OCI-LY7 (cell line): ENCODE data around the gene DDAH1. TPM values are rescaled to one million over a fixed set of nuclear protein-coding genes. Genes with fewer than 3 reads are reported as not detected.

Source experiments
- BruUV-seq: library from RNA; stranded (reverse); fragments of 400-500 nt; replicated peaks from 2 replicates; lab custom pipeline; 2021; lab: Mats Ljungman, UMichigan
- CTCF ChIA-PET: fragments of 300-600 bp; sonication (Branson Sonifier 250); formaldehyde crosslinking; loops from one replicate; lab custom pipeline; 2022; ENCODE audit warnings: antibody characterized with exemption; ENCODE audit not compliant: unreplicated experiment; lab: Charles Lee
- POLR2A ChIA-PET: fragments of 300-600 bp; sonication (Branson Sonifier 250); formaldehyde crosslinking; loops from one replicate; lab custom pipeline; 2022; ENCODE audit warnings: antibody characterized with exemption; lab: Charles Lee
- DNase-seq: peaks from one replicate; pipeline ENCODE4 v3.0.0-alpha.2; 2015; ENCODE audit warnings: low spot score
- H2AFZ ChIP-seq: fragments of 200-600 bp; sonication (generic), shearing (Covaris generic); 2 replicates; pipeline ENCODE4 v1.6.1; 2014; ENCODE audit warnings: mild to moderate bottlenecking, antibody characterized with exemption, low read length, moderate library complexity
- H3K27ac ChIP-seq: fragments of 200-600 bp; sonication (generic); 2 replicates; pipeline ENCODE4 v1.5.1; 2014; ENCODE audit warnings: mixed run types, low read depth, mild to moderate bottlenecking, moderate library complexity, low read length, inconsistent platforms; ENCODE audit not compliant: poor library complexity, severe bottlenecking
- H3K36me3 ChIP-seq: fragments of 200-600 bp; sonication (generic); 2 replicates; pipeline ENCODE4 v1.6.1; 2014; ENCODE audit warnings: mild to moderate bottlenecking, antibody characterized with exemption, low read length, moderate library complexity, mixed read lengths; ENCODE audit not compliant: insufficient read depth
- H3K4me1 ChIP-seq: fragments of 200-600 bp; sonication (generic); 2 replicates; pipeline ENCODE4 v1.5.1; 2014; ENCODE audit warnings: mild to moderate bottlenecking, low read length; ENCODE audit not compliant: insufficient read depth, poor library complexity, severe bottlenecking
- H3K4me2 ChIP-seq: fragments of 200-600 bp; sonication (generic); 2 replicates; pipeline ENCODE4 v1.6.1; 2014; ENCODE audit warnings: mild to moderate bottlenecking, low read length
- H3K4me3 ChIP-seq: fragments of 200-600 bp; sonication (generic); 2 replicates; pipeline ENCODE4 v1.5.1; 2014; ENCODE audit warnings: mild to moderate bottlenecking, low read depth, low read length; ENCODE audit not compliant: poor library complexity, severe bottlenecking
- H3K79me2 ChIP-seq: fragments of 200-600 bp; sonication (generic); 2 replicates; pipeline ENCODE4 v1.6.1; 2016; ENCODE audit warnings: low read depth, mild to moderate bottlenecking, low read length, moderate library complexity, mixed read lengths; ENCODE audit not compliant: insufficient read depth
- H3K9me2 ChIP-seq: fragments of 200-600 bp; sonication (generic); 2 replicates; pipeline ENCODE4 v1.6.1; 2016; ENCODE audit warnings: mild to moderate bottlenecking, low read length, mixed read lengths; ENCODE audit not compliant: insufficient read depth
- H3K9me3 ChIP-seq: fragments of 200-600 bp; sonication (generic); 2 replicates; pipeline ENCODE4 v1.6.1; 2014; ENCODE audit warnings: mild to moderate bottlenecking, mixed run types, low read length, mixed read lengths
- H4K20me1 ChIP-seq: fragments of 200-600 bp; sonication (generic); 2 replicates; pipeline ENCODE4 v1.6.1; 2014; ENCODE audit warnings: mild to moderate bottlenecking, antibody characterized with exemption, low read length, moderate library complexity, mixed read lengths; ENCODE audit not compliant: insufficient read depth
- CTCF ChIP-seq: fragments of 200-600 bp; sonication (generic); conservative IDR thresholded peaks from 2 replicates; pipeline ENCODE4 v1.5.1; 2014; ENCODE audit warnings: mild to moderate bottlenecking, antibody characterized with exemption, low read length, moderate library complexity, mixed read lengths
- EZH2phosphoT487 ChIP-seq: fragments of 200-600 bp; sonication (generic); IDR thresholded peaks from 2 replicates; pipeline ENCODE4 v1.6.1; 2018; ENCODE audit warnings: low read depth, borderline replicate concordance, mild to moderate bottlenecking, mixed run types, antibody characterized with exemption, low read length, moderate library complexity, mixed read lengths
- intact Hi-C: fragments of 100-400 bp; cut with micrococcal nuclease; formaldehyde crosslinking; loops from one replicate; pipeline ENCODE4 v1.10.0; 2022; ENCODE audit not compliant: unreplicated experiment
- total RNA-seq, 2 experiments: library from RNA; depleted of rRNA in 1 of 2; stranded (reverse); fragments of >200 nt in 1 of 2; shearing (Covaris generic) in 1 of 2; gene quantifications; 2 replicates each; pipeline ENCODE4 v1.2.3, GENCODE V29; 2014 to 2022

DDAH1 gene
- total RNA-seq, 2 experiments from 2014 or later = not detected

GRCh38 chr1:85481688-85482087 is 16.7 kb upstream of the DDAH1 start:
- Histone ChIP-seq H3K9me3 (no peaks in the 10 kb centered on the region), H4K20me1 (no peaks in the 10 kb centered on the region), H3K4me1 (no peaks in the 10 kb centered on the region), H3K36me3 (no peaks in the 10 kb centered on the region), H3K9me2 (no peaks in the 10 kb centered on the region), H3K4me3 (no peak overlapping the region), H3K4me2 (no peak overlapping the region), H3K79me2 (no peaks in the 10 kb centered on the region), H3K27ac (no peak overlapping the region), H2AFZ (no peak overlapping the region)
- CTCF ChIA-PET = no interaction called here
- no peak for DNase-seq
- BruUV-seq = no TSS peak
- TF ChIP-seq CTCF (no peak), EZH2phosphoT487 (no peak)
- POLR2A ChIA-PET = no interaction called here
- intact Hi-C loops = no loop called here

DNA sequence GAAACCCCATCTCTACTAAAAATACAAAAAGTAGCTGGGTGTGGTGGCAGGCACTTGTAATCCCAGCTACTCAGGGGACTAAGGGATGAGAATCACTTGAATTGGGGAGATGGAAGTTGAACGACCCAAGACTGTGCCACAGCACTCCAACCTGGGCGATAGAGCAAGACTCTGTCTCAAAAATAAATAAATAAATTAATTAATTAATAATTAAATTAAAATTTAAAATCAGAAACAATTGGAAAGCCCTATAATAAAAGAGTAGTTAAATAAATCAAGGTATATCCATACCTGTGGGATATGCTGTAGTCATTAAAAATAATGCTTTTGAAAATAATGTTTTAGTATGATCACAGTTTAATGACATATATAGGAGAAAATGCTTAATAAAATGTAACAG is 15.6 kb upstream of the DDAH1 start:
- H4K20me1 ChIP-seq = no peaks in the 10 kb centered on the region
- no peak overlapping the region for H3K27ac ChIP-seq
- no peaks in the 10 kb centered on the region for H3K9me3 ChIP-seq
- TF ChIP-seq EZH2phosphoT487 (no peak), CTCF (no peak)
- no peaks in the 10 kb centered on the region for H3K9me2 ChIP-seq
- H3K36me3 ChIP-seq = no peaks in the 10 kb centered on the region
- H3K4me1 ChIP-seq = no peaks in the 10 kb centered on the region
- POLR2A ChIA-PET = no interaction called here
- no peak overlapping the region for H3K4me2 ChIP-seq
- no peaks in the 10 kb centered on the region for H3K79me2 ChIP-seq
- H2AFZ ChIP-seq = no peak overlapping the region
- BruUV-seq = no TSS peak
- no peak overlapping the region for H3K4me3 ChIP-seq
- no peak for DNase-seq
- CTCF ChIA-PET = no interaction called here
- intact Hi-C loops = no loop called here

GRCh38 chr1:85479491-85479890 is 14.5 kb upstream of the DDAH1 start:
- POLR2A ChIA-PET = no interaction called here

More at GRCh38 chr1:85479491-85479890, 14.5 kb upstream of the DDAH1 start:
- Histone ChIP-seq H3K27ac (no peak overlapping the region), H3K9me2 (no peaks in the 10 kb centered on the region), H3K4me1 (no peaks in the 10 kb centered on the region), H2AFZ (no peak overlapping the region), H3K4me2 (no peak overlapping the region), H3K36me3 (no peaks in the 10 kb centered on the region), H4K20me1 (no peaks in the 10 kb centered on the region), H3K9me3 (no peaks in the 10 kb centered on the region), H3K79me2 (no peaks in the 10 kb centered on the region), H3K4me3 (no peak overlapping the region)
- DNase-seq = no peak
- CTCF ChIA-PET = no interaction called here
- BruUV-seq = no TSS peak
- TF ChIP-seq EZH2phosphoT487 (no peak), CTCF (no peak)
- intact Hi-C loops = no loop called here
